Right forelimb (tissue), 1 donor: Measurements from ENCODE around the gene DEAF1.

Experiments
- DNase-seq: peaks from one replicate; pipeline ENCODE4 v3.0.0-alpha.2; 2018

DEAF1 gene

DNA sequence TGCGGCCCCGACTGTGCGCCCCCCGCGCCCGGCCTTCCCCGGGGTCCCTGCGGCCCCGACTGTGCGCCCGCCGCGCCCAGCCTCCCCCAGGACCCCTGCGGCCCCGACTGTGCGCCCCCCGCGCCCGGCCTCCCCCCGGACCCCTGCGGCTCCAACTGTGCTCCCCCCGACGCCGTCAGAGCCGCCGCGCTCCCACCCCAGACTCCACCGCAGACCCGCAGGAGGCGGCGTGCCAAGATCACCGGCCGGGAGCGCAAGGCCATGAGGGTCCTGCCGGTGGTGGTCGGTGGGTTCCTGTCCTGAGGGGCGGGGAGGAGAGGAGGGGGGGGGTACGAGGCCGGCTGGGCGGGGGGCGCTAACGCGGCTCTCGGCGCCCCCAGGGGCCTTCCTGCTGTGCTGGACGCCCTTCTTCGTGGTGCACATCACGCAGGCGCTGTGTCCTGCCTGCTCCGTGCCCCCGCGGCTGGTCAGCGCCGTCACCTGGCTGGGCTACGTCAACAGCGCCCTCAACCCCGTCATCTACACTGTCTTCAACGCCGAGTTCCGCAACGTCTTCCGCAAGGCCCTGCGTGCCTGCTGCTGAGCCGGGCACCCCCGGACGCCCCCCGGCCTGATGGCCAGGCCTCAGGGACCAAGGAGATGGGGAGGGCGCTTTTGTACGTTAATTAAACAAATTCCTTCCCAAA lies 54.9 kb downstream of the DEAF1 start:
- no peak for DNase-seq

DNA sequence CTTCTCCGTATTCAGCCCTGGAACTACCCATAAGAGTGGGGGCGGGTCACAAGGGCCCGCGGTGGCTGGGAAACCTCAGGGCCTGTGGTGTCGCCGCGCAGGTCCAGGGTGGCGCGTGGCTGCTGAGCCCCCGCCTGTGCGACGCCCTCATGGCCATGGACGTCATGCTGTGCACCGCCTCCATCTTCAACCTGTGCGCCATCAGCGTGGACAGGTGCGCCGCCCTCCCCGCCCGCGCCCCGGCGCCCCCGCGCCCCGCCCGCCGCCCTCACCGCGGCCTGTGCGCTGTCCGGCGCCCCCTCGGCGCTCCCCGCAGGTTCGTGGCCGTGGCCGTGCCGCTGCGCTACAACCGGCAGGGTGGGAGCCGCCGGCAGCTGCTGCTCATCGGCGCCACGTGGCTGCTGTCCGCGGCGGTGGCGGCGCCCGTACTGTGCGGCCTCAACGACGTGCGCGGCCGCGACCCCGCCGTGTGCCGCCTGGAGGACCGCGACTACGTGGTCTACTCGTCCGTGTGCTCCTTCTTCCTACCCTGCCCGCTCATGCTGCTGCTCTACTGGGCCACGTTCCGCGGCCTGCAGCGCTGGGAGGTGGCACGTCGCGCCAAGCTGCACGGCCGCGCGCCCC lies 55.6 kb downstream of the DEAF1 start:
- no peak for DNase-seq

DNA sequence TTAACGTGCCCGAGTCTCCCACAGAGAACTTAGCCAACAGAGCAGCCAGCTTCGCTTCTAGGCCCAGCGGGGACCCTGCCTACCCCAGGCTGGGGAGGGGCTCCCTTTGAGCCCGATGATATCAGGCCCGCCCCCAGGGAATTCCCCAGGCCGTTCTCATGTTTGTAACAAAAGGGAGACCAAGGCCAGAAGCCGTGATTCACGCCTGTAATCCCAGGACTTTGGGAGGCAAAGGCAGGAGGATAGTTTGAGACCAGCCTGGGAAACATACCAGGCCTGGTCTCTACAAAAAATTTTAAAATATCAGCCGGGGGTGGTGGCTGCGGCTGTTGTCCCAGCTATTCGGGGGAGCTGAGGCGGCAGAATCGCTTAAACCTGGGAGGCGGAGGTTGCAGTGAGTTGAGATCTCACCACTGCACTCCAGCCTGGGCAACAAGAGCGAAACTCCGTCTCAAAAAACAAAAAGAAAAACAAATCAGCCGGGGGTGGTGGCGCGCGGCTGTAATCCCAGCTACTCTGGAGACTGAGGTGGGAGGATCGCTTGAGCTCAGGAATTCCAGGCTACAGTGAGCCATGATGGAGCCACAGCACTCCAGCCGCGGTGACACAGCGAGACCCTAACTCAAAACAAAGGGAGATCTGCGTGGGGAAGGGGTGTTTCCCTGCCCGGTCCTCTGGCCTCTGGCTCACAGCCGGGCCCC lies 56.2 kb downstream of the DEAF1 start:
- DNase-seq, result no peak

DNA sequence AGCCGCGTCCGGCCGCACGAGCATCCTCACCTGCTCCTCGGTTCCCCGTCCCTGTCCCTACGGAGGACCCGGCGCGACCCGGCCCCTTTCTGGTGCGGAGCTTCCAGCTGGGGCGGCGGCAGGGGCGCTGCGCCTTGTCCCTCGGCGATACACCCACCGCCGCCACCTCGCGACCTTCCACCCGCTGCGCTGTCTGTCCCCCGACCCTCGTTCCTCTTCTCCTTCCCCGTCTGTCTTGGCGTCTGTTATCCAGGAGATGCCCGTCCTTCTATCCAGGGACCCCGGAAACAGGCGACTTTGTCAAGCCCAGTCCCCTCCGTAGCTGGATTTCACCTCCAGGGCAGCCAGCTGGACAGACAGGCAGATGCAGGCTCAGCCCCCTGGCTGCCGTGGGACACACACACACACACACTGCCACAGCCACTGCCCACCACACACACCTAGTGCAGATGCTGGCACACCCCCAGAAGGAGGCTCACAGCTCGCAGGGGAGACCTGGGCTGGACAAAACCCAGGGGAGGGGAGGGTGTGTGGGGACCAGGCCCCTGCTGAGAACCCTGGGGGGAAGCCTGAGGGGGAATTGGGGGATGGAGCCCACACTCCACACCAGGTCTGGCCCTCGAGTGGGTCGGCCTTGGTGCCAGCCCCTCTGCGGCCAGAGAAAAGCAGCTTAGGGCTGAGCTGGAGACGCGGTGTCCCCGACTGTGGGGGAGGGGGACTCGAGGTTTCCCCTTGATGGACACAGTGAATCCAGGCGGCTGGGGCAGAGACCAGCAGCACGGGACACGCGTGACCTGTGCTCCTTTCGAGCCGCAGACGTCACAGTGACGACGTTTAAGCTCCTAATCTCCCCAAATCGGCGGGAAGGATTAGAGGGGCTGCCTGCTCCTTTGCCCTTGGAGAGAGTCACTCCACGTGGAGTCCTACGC lies 57.2 kb downstream of the DEAF1 start:
- DNase-seq, result no peak

DNA sequence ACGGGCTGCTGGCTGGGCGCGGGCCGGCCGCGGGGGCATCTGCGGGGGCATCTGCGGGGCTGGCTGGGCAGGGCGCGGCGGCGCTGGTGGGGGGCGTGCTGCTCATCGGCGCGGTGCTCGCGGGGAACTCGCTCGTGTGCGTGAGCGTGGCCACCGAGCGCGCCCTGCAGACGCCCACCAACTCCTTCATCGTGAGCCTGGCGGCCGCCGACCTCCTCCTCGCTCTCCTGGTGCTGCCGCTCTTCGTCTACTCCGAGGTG lies 57.8 kb downstream of the DEAF1 start:
- no peak for DNase-seq

DNA sequence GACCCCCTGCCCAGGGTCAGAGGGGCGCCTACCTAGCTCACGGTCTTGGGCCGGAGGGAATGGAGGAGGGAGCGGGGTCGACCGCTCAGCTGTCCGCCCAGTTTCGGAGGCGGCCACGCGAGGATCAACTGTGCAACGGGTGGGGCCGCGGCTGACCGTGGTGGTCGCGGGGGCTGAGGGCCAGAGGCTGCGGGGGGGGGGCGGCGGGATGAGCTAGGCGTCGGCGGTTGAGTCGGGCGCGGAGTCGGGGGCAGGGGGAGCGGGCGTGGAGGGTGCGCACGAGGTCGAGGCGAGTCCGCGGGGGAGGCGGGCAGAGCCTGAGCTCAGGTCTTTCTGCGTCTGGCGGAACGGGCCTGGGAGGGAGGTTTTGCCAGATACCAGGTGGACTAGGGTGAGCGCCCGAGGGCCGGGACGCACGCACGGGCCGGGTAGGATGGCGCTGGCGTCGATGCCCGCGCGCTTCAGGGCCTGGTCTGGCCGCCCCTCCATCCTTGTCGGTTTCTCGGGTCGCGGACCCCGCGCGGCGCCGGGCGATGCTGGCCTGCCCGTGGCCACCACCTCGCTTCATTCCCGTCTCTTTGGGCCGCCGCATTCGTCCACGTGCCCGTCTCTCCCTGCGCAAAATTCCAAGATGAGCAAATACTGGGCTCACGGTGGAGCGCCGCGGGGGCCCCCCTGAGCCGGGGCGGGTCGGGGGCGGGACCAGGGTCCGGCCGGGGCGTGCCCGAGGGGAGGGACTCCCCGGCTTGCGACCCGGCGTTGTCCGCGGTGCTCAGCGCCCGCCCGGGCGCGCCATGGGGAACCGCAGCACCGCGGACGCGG lies 58.3 kb downstream of the DEAF1 start, which contains the start of gene DRD4:
TSS of gene DRD4 (plus strand) at position 759 of the 822 bp plus-strand sequence. CDS start at position 795, 36 bp downstream.
- DNase-seq, result no peak

DNA sequence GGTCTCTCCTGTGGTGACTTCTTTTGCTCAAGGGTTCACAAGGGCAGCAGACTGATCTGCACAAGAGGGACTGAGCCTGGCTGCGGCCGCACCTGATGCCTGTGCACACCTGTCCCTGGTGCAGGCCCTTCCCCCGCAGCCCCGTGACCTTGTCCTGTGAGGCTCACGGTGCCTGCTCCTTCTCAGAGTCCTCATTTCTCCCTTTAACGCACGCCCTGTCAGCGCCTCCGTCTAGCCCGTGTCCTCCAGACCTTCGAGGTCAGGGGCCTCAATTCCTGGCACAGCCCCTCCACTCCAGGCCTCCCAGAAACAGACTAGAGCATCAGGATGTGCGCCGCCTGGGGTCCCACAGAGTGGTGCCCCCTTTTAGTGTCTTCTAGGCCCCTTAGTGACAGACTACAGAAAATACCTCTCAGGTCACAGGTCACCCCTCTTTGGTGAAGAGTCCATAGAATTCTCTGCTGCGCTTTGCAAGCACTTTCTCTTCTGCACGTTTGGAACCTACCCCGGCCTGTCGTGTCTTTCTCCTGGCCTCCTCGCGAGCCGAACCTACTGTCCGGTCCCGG lies 59.0 kb downstream of the DEAF1 start:
- DNase-seq, result no peak

DNA sequence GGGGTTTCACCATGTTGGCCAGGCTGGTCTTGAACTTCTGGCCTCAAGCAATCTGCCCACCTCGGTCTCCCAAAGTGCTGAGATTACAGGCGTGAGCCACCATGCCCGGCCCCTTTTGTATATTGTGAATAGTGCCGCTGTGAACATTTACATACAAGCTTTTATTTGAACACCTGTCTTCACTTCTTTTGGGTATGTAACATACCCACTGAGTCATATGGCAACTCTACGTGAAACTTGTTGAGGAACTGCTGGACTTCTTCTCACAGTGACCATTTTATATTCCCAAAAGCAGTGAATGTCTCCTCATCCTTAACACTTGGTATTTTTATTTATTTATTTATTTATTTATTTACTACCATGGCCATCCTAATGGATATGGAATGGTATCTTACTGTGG lies 64.2 kb downstream of the DEAF1 start:
- DNase-seq, result no peak

DNA sequence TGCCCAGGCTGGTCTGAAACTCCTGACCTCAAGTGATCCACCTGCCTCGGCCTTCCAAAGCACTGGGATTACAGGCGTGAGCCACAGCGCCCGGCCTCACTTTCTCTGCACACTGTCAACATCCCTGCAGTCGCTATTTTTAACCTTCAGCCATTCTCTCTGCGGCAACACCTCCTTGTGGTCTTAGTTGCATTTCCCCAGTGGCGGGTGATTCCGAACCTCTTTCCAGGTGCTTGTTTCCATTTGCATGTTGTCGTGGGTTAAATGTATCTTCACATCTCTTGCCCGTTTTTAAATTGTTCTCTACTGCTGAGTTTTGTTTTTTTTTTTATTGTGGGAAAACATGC lies 65.8 kb downstream of the DEAF1 start:
- DNase-seq, result no peak

DNA sequence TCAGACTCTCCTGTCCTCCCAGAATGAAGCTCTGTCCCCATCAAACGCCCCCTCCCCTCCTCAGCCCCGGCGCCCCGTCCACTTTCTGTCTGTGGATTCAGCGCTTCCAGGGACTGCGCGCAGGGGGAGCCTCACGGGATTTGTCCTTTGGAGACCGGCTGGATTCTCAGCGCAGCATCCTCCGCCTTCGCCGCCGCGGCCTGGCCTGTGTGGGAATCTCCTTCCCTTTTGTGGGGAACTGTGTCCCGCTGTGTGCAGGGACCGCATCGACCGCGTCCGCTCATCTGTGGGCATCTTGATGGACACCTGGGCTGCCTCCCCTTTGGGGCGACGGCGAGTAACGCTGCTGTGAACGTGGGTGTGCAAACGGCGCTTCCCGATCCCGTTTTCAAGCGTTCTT lies 67.0 kb downstream of the DEAF1 start:
- DNase-seq, result no peak

DNA sequence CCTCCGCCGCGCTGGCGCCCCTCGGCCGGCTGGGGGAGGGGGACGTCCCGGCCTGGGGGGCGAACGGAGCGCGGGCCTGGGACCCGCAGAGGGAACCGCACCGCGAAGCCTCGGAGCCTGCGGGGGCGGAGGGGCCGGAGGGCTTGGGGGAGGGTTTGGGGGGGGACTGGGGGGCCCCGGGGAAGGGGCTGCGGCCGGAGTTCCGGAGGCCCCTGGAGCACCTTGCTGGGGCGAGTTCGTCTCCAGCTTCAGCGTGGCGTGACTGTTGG lies 67.8 kb downstream of the DEAF1 start:
- DNase-seq, result no peak

DNA sequence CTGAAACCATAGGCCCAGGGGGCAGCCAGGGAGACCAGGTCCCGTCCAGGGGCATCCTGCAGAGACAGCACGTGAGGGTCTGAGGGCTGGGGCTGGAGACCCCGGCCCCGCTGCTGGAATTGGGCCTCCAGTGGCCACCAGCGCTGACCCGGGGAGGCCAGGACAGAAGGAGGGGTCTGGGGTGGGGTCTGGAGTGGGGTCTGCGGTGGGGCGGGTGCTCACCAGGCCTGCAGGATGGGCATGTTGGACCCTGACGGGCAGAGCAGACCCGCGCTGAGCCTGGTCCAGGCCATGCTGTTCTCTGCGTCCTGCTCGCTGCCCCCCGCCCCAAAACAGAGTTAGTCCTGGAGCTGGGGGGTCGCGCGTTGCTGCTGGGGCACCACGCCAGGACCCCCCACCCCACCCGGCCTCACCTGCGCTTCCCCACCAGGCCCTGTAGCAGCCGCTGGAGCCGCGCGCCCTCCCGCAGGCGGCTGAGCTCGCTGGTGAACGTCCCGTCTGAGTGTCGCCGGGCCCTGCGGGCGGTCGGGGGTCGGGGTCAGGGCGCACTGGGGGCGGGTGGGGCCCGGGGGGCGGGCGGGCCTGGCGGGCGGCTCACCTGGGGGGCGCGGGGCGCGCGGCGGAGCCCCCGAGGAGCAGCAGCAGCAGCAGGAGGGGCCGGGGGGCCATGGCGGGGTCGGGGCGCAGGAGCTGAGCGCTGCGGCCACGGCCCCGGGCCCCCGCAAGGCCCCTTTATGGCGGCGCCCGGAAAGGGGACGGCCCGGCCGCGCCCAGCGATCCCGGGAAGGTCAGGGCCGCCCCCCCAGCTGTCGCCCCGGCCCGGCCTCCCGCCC lies 68.3 kb downstream of the DEAF1 start, which contains the start of gene SCT:
TSS of gene SCT (minus strand) at position 707 of the 833 bp plus-strand sequence. CDS start at position 669, 38 bp downstream.
- DNase-seq, result no peak

DNA sequence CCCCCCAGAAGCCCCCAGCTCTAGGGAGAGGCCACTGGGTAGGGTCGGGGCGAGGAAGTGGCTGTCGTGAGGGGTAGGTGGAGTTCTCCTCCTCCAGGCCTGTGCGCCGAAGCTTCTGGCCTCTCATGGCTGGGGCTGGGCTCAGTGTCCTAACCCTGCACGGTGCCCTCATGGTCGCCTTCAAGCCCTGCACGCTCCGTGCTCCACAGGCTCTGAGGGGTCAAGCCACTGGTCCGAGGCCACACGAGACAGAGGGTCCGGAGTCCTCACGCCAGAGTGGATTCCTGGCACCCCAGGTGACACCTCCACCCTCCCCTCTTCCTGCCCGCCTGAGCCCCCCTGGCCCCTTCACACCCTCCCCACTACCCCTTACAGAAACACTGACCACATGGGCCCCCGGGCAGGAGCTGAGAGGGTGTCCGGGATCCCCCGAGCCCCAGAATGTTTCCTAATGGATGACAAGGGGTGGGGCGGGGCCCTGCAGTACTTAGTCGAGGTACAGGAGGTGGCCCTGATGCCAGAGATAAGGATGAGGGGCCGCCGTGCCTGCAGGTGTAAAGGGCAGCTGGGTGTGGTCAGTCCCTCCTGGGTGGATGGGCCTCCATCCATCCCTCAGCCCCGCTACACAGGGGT lies 69.3 kb downstream of the DEAF1 start:
- no peak for DNase-seq

DNA sequence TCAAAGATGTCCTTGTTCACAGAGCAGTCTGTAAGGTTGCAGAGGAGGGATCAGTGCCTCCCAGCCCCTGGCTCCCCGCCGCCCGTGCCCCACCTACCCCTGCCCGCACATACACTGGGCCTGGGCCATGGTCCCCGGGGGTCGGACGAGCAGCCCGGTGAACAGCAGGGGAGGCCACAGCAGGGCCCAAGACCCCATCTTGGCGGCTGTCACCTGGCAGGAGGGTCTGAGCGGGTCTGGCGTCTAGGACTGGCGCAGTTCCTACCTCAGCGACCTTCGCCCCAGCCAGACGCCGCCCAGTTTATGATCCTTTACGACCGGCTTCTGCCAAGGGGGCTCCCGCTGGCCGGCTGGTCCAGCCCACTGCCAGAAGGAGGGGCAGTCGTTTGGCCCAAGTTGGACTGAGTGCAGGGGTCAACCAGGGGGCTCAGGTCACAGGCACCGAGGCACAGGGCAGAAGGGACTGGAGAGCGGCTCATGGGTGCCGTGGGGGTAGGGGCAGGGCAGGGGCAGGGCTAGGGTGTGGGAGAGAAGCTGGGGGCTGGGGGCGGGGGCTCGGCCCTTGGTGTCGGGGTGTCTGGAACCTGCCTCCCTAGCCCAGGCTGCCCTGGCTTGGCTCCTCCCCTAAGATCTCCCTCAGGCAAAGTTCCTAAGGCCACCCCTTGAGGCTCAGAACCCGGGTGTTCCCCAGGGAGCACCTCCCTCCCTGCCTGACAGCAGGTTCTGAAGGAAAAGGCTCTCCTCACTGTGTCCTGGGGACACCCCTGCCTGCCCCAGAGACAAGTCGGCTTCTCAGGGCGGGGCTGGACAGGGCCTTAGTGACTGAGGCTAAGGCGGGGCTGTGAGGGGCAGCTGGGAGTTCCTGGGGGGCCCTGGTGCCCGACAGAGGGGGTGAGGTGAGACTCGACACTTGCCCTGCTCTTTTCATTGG lies 70.1 kb downstream of the DEAF1 start, which contains the start of gene CDHR5:
TSS of gene CDHR5 (minus strand) at position 251 of the 931 bp plus-strand sequence. CDS start at position 198, 53 bp downstream.
- DNase-seq, result no peak

DNA sequence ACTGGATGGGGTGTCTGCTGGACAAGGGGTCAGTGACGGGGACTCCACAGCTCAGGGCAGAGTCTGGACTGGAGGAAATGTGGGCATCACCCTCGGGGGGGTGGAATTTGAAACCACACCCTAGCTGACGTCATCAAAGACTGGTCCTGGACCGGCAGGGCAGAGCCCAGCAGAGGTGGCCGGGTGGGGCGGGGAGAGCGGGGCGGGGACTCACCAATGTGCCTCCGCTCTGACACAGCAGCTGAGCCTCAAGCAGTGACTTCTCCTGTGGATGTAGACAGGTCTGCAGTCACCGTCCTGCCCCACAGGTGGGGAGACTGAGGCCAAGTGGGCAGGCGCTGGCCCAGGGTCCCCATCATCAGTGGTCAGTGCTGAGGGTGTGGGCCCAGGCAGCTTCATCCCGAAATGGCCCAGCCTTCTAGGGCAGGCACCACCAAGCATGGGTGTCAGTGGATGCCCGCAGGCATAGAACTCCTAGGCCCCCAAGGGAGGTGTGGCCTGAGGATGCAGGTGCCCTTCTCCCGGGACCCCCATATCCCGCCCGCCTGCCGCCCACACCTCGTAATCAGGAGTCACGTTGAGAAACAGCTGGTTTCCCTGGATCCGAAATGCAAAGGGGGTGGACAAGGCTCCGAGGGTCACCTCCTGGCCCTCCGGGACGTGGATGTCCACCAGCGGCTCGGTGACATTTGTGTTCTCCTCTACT lies 70.9 kb downstream of the DEAF1 start:
- no peak for DNase-seq

DNA sequence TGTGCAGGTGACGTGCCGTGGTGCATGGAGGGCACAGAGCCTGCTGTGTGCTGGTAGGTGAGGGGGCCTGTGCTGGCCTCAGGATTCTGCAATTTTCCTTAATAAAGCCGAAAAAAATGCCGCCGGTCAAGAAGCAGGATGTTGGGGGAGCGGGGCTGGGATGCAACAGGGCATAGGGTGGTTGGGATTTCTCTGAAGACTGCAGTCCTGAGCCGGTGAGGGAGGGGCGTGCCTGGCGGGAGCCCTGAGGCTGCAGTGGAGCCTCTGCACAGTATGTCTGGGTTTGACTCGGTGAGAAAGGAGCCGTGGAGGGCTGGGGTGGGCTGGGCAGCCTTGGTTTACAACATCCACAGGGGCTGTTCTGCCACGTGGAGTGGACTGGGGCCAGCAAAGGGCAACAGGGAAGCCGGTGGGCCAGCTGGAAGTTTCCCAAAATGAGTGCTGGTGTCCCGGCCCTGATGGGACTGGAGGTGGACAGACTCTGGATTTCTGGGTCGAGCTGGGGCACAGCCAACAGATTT lies 71.6 kb downstream of the DEAF1 start:
- DNase-seq, result no peak

DNA sequence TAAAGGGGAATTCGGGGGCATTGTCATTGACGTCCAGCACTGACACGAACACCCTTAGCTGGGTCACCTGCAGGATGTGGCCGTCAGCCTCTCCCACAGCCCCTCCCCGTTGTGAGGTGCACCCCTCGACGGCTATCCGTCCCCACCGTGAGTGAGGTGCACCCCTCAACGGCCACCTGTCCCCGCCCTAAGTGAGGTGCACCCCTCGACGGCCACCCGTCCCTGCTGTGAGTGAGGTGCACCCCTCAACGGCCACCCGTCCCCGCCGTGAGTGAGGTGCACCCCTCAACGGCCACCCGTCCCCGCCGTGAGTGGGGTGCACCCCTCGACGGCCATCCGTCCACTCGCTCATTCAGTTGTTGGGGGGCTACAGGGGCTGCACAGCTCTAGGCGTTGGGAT lies 73.2 kb downstream of the DEAF1 start:
- DNase-seq, result no peak
